Stimulated activated CD8-positive, alpha-beta memory T cell treated with anti-CD3 and anti-CD28 coated beads, Interleukin-15, amount 100 ng/mL, for 48 hours (primary cell): ENCODE results near the gene MAML3.
A peak's percentile ranks its signal among the peaks of the same experiment; 100 is the strongest.

Experiments used
- DNase-seq, 2 donors: peaks; one replicate each; pipeline ENCODE4 v3.0.0-alpha.2; 2020; ENCODE audit warnings: low read depth in 2 of 2

Gene MAML3

GRCh38 chr4:140156529-140157171 lies 2.7 kb upstream of the MAML3 start:
- peak in 1 of 2 donors; percentile 39 for DNase-seq

DNA sequence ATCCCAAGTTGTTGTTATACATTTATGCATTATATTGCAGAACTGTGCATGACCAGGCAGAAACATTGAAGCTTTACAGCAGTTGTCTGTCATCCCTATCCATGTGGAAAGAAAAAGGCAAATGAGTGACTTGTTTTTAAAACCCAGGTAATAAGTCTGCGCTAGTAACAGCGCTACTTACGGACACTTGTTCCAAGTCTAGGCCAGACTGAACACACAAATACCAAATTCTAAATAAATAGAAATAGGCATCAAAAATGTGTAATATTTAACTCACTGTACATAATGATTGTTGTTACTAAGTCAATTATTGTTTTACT lies 548 bp upstream of the MAML3 start:
- no peak for DNase-seq

- DNase-seq: no peak
These were observed 616 bp downstream of the MAML3 start for GRCh38 chr4:140153419-140153717.

GRCh38 chr4:140152751-140153418 lies 1.1 kb downstream of the MAML3 start:
- peak in 1 of 2 donors; percentile 13 for DNase-seq

DNA sequence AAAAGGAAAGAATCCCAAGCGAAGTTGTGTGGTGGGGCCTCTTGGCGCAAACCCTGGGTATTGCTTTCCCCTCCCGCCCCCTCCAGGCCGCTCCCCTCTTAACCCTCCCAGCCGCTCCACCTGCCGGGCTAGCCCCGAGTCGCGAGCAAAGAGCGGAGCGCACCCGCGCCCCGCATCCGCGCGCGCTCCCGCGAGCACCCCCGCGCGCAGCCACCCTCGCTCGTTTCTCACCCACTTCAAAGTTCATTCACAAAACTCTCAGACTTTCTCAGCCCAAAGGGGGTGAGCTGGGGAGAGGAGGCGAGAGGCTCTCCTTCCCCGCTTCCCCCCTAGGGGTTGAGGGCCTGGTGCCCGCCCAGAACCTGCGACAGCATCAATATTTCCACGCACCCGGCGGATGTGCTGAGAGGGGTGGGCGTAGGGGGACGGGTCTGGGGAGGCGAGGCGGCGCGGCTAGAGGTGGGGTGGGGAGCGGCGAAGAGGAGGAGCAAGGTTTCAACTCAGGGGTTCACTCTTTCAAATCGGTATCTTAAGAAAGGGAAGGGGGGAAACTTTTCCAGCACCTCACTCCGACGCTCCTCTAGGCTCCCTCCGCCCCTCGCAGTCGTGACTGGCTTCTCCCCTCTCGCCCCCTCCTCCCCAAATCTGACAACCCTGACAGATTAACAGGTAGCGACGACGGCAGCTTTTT lies 1.8 kb downstream of the MAML3 start:
- DNase-seq: peak; percentile 60 to 65

- peak; percentile 36 to 42 for DNase-seq
These were observed 2.3 kb downstream of the MAML3 start for GRCh38 chr4:140151699-140152012.

- peak; percentile 47 to 59 for DNase-seq
These were observed 2.9 kb downstream of the MAML3 start for GRCh38 chr4:140150886-140151698.

DNA sequence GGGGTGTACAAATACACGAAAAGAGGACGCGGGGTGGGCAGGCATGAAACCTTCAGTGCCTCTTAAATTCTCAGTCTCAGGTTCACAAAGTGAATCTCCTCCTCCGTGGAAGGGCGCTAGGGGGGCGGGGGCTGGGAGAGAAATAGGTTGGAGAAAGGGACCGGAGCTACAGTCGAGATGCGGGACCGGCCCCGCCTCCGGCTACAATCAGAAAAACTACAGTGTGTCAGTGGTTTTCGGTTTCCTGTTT lies 3.4 kb downstream of the MAML3 start:
- DNase-seq: no peak

- peak in 1 of 2 donors; percentile 50 for DNase-seq
These were observed 3.9 kb downstream of the MAML3 start for GRCh38 chr4:140149846-140150635.

DNA sequence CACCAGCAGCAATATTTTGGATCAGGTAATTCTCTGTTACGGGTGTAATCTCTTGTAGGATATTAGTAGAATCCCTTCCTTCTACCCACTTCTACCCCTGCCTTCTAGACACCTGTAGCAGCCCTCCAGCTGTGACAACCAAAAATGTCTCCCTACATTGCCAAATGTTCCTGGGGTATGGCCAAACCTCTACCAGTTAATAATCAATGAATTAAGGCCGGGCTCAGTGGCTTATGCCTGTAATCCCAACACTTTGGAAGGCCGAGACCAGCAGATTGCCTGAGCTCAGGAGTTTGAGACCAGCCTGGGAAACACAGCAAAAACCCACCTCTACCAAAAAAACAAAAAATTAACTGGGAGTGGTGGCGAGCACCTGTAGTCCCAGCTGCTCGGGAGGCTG lies 9.9 kb downstream of the MAML3 start:
- no peak for DNase-seq

- no peak for DNase-seq
These were observed 12.7 kb downstream of the MAML3 start for GRCh38 chr4:140141210-140141835.

DNA sequence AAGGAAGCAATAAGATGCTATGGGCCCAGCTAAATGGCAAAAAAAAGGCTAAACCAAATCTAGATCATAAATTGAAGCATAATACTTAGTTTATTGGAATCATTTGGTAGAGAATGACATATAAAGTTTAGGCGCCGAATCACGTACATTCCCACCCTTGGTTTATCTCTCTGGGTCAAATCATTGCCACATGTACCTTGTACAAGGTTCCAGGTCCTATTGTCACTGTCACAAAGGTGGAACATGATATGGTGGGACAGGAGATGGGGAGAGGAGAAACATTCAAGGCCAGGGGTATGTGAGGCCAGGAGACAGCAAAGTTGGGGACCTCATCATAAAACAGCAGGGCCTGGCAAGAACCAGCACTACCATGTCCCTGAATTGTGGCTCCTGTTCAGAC lies 13.4 kb downstream of the MAML3 start:
- no peak for DNase-seq

GRCh38 chr4:140138428-140138827 lies 15.6 kb downstream of the MAML3 start:
- DNase-seq: no peak

DNA sequence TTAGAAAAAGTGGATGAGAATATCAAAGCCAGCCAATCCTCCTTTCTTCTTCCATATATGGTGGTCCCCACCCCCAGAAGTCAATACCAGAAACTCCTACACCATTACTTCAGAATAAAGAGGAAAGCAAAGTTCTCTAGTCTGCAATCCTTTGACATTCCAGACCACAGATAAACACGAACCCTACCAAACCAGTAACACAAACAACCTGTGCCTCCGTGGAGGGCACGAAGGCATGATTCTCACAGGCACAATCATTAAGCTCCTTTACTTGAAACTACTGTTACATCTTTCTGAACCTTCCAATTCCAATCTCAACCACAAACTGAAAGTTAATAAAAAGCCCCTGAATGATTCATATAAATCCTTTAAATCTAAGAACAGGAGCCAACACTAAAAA lies 16.3 kb downstream of the MAML3 start:
- no peak for DNase-seq

DNA sequence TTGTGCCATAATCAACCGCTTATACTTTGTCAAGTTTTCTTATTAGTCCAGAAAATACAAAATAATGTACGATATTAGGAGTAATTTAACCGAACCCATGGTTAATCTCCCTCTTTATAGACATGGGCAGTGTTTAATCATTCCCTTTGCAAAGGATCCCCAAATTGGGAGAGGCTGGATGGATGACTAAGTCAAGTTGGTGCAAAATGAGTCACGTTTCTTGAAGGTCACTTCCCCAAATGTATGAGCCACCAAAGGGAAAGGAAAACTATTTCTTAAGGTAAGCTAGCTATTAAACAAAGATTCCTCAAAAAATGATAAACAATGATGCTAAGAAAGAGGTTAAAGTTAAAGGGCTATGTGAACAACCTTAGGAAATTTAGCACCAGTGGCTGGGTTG lies 17.5 kb downstream of the MAML3 start:
- DNase-seq: no peak

- DNase-seq: no peak
These were observed 18.4 kb downstream of the MAML3 start for GRCh38 chr4:140135529-140136088.

DNA sequence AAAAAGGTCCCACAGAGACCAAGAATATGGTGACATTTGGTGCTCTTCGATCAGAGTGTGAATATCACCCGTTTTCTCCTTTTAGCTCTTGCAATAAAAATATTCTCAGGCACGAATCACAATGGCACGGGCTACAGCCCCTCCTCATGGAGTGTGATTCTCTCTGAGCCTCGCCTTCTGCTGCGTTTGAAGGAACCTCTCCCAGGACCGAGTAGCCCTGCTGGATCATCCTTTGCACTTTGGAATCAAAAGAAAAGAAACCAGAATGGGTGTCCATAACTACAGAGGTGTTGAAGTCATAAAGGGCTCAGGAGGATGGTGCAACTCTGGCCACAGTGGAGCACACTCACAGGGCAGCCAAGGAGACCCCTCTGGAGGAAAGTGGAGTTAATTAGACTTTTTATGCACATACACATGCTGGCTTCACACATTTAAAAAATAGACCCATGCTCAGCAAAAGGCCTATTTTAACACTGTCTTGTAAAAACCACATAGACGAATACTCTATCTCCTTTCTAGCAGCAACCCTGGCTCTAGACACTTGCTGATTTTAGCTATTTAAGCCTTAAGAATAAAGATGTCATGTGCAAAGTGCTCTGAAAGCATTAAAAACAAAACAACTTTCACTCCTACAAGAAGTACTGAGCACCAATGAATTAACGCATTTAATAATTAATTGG lies 19.1 kb downstream of the MAML3 start:
- DNase-seq: no peak

DNA sequence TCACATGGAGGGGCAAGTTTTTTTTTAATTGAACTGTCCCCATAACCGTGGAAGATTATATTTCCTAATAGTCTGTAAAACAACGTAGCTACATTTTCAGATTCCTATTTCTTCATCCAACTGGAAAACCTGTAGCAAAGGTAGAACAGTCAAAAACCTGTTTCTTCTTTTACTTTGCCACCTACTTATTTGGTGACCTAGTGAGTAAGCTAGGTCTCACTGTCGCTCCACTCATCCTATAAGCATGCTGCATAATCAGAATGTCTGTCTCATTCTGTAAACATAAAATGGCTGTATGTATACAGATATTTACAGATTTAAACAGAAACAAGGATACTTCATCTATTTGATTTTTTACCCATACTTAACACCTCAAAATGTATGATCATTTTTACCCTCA lies 20.4 kb downstream of the MAML3 start:
- no peak for DNase-seq

DNA sequence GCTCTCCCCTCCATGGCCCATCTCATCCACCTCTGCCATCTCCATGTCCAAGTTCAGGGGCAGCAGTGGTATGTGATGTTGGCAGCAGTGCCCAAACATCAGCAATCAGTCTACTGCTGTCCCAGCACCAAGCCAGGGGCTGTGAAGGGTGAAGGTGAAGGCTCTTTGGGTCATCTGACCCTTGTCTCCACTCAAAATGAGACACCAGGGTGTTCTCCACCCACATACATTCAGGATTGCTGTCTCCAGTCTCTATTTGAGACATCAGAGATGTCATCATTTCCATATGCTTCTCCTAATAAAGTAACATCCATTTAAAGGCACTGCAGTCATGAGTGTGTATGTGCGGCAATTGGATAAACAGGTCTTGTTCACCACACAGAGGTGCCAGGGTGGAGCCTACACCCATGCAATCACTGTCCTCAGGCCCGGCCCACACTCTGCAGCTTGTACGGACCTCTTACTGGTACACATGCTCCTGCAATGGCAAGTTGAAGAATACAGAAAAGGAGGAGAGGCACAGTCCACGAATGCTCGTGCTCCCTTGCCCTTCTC lies 22.2 kb downstream of the MAML3 start:
- DNase-seq: no peak

GRCh38 chr4:140130677-140131076 lies 23.3 kb downstream of the MAML3 start:
- no peak for DNase-seq

DNA sequence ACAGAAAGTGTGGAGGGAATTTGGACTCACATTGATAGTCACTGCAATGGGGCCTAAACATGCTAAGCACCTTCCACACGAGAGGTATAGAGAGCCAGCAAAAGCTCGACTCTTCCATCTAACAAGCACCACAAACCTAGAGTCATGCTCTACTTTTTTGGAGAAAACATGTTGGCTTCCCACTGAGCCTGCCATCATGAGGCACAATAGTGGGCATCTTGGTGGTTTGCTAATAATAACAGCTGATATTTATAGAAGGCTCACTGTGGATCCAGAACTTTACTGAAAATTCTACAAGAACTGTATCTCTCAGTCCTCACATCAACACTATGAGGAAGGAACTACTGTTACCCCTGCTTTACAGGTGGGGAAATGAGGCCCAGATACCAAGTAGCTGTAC lies 26.6 kb downstream of the MAML3 start:
- DNase-seq: no peak
